Skeletal muscle satellite cell (primary cell): ENCODE data around the gene PLAU.

Experiments
- H3K27me3 ChIP-seq: 2 replicates; pipeline ENCODE4 v1.7.0; 2013; ENCODE audit warnings: low read length; ENCODE audit not compliant: control insufficient read depth, insufficient read depth
- H3K36me3 ChIP-seq: 2 replicates; pipeline ENCODE4 v1.7.0; 2013; ENCODE audit warnings: mild to moderate bottlenecking, control low read depth, low read length; ENCODE audit not compliant: insufficient read depth
- H3K4me1 ChIP-seq: 2 replicates; pipeline ENCODE4 v1.7.0; 2013; ENCODE audit warnings: low read length; ENCODE audit not compliant: control insufficient read depth, insufficient read depth
- H3K4me2 ChIP-seq: 2 replicates; pipeline ENCODE4 v1.7.0; 2013; ENCODE audit warnings: mild to moderate bottlenecking, low read length
- H3K4me3 ChIP-seq: 2 replicates; pipeline ENCODE4 v1.7.0; 2013; ENCODE audit warnings: low read length
- H3K9ac ChIP-seq: 2 replicates; pipeline ENCODE4 v1.7.0; 2013; ENCODE audit warnings: mild to moderate bottlenecking, low read depth, low read length, moderate library complexity
- H3K9me3 ChIP-seq: replicated peaks from 2 replicates; pipeline ENCODE4 v1.7.0; 2013; ENCODE audit warnings: mild to moderate bottlenecking, control low read depth, low read length

The PLAU gene

DNA sequence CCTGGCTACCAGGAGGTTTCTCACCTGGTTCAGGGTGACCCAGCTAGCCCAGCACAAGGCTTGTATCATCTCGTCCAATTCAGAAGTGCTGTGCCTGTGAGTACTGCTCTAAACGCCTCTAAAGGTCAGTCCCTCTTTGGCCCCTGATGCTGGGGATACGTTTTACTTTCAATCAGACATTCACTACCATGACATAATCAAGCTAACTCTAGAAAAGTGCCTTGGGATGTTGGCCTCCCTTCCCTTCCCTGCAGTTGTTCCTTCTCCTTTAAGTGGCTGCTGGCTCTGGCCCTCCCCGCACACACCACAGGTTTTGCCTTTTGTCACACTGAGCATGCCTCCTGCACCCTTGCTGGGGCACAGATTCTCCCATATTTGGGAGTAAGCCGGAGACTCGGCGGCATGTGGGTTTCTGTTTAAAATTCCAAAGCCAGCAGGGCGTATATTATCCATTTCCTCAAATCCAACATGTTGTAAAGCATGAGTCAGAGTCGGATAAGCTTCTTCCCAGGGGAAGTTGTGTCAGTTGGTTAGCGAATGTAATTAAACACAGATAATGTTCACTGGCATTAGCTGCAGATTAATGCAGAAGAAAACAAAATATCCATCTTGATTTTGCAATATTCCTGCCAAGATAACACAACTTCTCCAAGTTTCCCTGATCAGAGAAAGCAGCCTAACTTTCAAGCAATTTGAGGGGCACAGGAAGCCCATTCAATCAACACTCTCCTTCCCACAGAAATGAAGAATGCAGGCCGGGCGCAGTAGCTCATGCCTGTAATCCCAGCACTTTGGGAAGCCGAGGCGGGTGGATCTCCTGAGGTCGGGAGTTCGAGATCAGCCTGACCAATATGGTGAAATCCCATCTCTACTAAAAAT is 55.2 kb downstream of the PLAU start:
- H3K4me3 ChIP-seq: peak overlapping the region; percentile 42
- peaks cover 23% of the 10 kb centered on the region for H3K4me1 ChIP-seq
- H3K9me3 ChIP-seq: no peaks in the 10 kb centered on the region
- no peaks in the 10 kb centered on the region for H3K36me3 ChIP-seq
- peak overlapping the region; percentile 62 for H3K9ac ChIP-seq
- no peaks in the 10 kb centered on the region for H3K27me3 ChIP-seq
- H3K4me2 ChIP-seq: peak overlapping the region; percentile 67

DNA sequence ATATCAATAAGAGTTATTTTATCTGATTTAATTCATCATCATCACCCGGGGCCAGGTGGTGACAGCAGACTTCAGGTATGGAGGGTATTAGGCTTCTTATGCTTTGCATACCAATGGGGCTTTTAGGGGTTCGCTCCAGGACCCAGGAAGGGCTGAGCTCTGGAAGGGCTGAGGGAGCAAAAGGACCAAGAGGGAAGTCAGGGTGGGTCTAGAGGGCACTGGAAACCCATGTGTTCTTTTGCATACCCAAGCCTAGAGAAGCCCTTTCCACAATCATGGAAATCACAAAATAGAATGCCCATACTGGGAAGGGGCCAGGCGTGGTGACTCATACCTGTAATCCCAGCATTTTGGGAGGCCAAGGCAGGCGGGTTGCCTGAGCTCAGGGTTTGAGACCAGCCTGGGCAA is 56.1 kb downstream of the PLAU start:
- Histone ChIP-seq H3K27me3 (no peaks in the 10 kb centered on the region), H3K9me3 (no peaks in the 10 kb centered on the region), H3K4me2 (no peak overlapping the region), H3K36me3 (no peaks in the 10 kb centered on the region), H3K4me1 (peaks cover 23% of the 10 kb centered on the region), H3K4me3 (no peak overlapping the region), H3K9ac (peak overlapping the region; percentile 9)
